Panc1 (cell line): Measurements from ENCODE around the gene PKP2. TPM values are rescaled to one million over a fixed set of nuclear protein-coding genes. Genes with fewer than 3 reads are reported as not detected.

Experiments used
- ATAC-seq: fragments of 200-7000 bp; cut with Tn5 transposase; 2 replicates; pipeline ENCODE4 v1.9.1; 2020; ENCODE audit warnings: mild to moderate bottlenecking, moderate library complexity
- BruUV-seq: library from RNA; stranded (reverse); fragments of 400-500 nt; replicated peaks from 2 replicates; lab custom pipeline; 2021; lab: Mats Ljungman, UMichigan
- CTCF ChIA-PET: fragments of 300-600 bp; sonication (Branson Sonifier 250); formaldehyde crosslinking; loops from one replicate; lab custom pipeline; 2022; ENCODE audit warnings: antibody characterized with exemption; lab: Charles Lee
- POLR2A ChIA-PET: fragments of 300-600 bp; sonication (Branson Sonifier 250); formaldehyde crosslinking; loops from one replicate; lab custom pipeline; 2022; ENCODE audit warnings: antibody characterized with exemption; lab: Charles Lee
- DNase-seq: peaks from one replicate; pipeline ENCODE4 v3.0.0-alpha.2; 2010; ENCODE audit warnings: low read depth, low spot score
- H3K27ac ChIP-seq: 2 replicates; pipeline ENCODE4 v1.5.1; 2011; ENCODE audit warnings: mild to moderate bottlenecking, low read length, inconsistent platforms
- H3K27me3 ChIP-seq: fragments of 200-500 bp; sonication (Bioruptor generic); 2 replicates; pipeline ENCODE4 v1.6.0; 2014; ENCODE audit warnings: low read length, inconsistent platforms; ENCODE audit not compliant: control insufficient read depth, insufficient read depth
- H3K36me3 ChIP-seq: fragments of 200-500 bp; sonication (Bioruptor generic); 2 replicates; pipeline ENCODE4 v1.5.1; 2014; ENCODE audit warnings: inconsistent platforms, mild to moderate bottlenecking, low read length, moderate library complexity; ENCODE audit not compliant: control insufficient read depth, insufficient read depth
- H3K4me1 ChIP-seq: 2 replicates; pipeline ENCODE4 v1.5.1; 2011; ENCODE audit warnings: inconsistent platforms, mild to moderate bottlenecking, low read length, moderate library complexity; ENCODE audit not compliant: control insufficient read depth, insufficient read depth
- H3K4me3 ChIP-seq, 2 experiments: 2 replicates each; pipeline ENCODE4 v1.5.1; 2011 to 2012; ENCODE audit warnings: low read depth in 2 of 2, low read length in 2 of 2, mild to moderate bottlenecking in 2 of 2, inconsistent platforms in 1 of 2, moderate library complexity in 1 of 2
- H3K9me3 ChIP-seq: fragments of 200-500 bp; sonication (Bioruptor generic); 2 replicates; pipeline ENCODE4 v1.5.1; 2014; ENCODE audit warnings: low read depth, mild to moderate bottlenecking, inconsistent platforms, low read length, moderate library complexity; ENCODE audit not compliant: control insufficient read depth, insufficient read depth
- CTCF ChIP-seq: fragments of 450-650 bp; IDR thresholded peaks from 2 replicates; pipeline ENCODE4 v1.5.1; 2017; ENCODE audit warnings: mild to moderate bottlenecking
- POLR2AphosphoS5 ChIP-seq: IDR thresholded peaks from 2 replicates; pipeline ENCODE4 v1.6.1; 2012; ENCODE audit warnings: mild to moderate bottlenecking, low read depth, low read length, moderate library complexity
- REST ChIP-seq, 2 experiments: IDR thresholded peaks; 2 replicates each; pipeline ENCODE4 v1.6.1; 2011 to 2012; ENCODE audit warnings: low read depth in 2 of 2, control low read depth in 1 of 2, low read length in 1 of 2, mild to moderate bottlenecking in 1 of 2, moderate library complexity in 1 of 2; ENCODE audit not compliant: insufficient read depth in 1 of 2
- SIN3A ChIP-seq: IDR thresholded peaks from 2 replicates; pipeline ENCODE4 v1.6.1; 2012; ENCODE audit warnings: low read depth, mild to moderate bottlenecking, low read length, moderate library complexity, borderline replicate concordance; ENCODE audit not compliant: insufficient read depth
- TCF7L2 ChIP-seq: IDR thresholded peaks from 2 replicates; pipeline ENCODE4 v1.6.1; 2011; ENCODE audit warnings: mild to moderate bottlenecking, low read depth, low read length, inconsistent platforms
- in situ Hi-C: cut with HindIII; loops from 2 replicates; pipeline ENCODE4 v1.10.0; 2016; ENCODE audit warnings: low sequenced_read_pairs, low pct_unique_long_range_greater_than_20kb
- intact Hi-C: fragments of 100-400 bp; cut with micrococcal nuclease; formaldehyde crosslinking; loops from one replicate; pipeline ENCODE4 v1.10.0; 2022; ENCODE audit not compliant: unreplicated experiment
- total RNA-seq: library from RNA; stranded (reverse); gene quantifications from one replicate; pipeline ENCODE4 v1.2.1, GENCODE V29; 2021; ENCODE audit not compliant: unreplicated experiment

Gene PKP2
- total RNA-seq, 1 experiment from 2014 or later = 2.2 TPM

DNA sequence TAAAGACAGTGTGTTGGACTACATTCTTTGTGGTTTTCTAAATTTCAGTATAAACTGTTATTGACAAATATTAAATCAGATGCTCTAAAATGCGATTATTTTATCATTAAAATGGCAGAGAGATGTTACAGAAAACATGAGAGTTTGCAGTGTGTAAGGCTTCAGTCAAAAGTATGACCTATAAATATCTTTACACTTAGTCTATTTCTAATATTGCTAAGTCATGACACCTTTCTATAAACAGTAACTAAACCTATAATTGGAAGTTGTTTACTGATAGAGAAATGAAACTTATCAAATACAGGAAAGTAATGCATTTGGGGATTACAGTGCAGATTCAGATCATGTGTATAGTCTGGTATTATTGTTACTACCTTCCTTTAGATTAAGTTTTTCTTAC is 72.0 kb downstream of the PKP2 start:
- ATAC-seq = no peak
- in situ Hi-C loops (no loop called here), intact Hi-C loops (no loop called here)
- no peak for DNase-seq
- no peaks in the 10 kb centered on the region for H3K27me3 ChIP-seq
- no peak overlapping the region for H3K4me3 ChIP-seq
- POLR2A ChIA-PET = no interaction called here
- no TSS peak for BruUV-seq
- no peaks in the 10 kb centered on the region for H3K36me3 ChIP-seq
- no peaks in the 10 kb centered on the region for H3K4me1 ChIP-seq
- no peak overlapping the region for H3K27ac ChIP-seq
- no peaks in the 10 kb centered on the region for H3K9me3 ChIP-seq
- TF ChIP-seq SIN3A = no peak
- no peak for TF ChIP-seq TCF7L2
- TF ChIP-seq REST (IDR thresholded peaks at IDR 0.05; ENCODE audit: insufficient read depth in 1 of 2, low read depth in 2 of 2, low read length in 1 of 2) = no peak
- TF ChIP-seq CTCF = no peak
- TF ChIP-seq POLR2AphosphoS5 = no peak
- CTCF ChIA-PET = no interaction called here

DNA sequence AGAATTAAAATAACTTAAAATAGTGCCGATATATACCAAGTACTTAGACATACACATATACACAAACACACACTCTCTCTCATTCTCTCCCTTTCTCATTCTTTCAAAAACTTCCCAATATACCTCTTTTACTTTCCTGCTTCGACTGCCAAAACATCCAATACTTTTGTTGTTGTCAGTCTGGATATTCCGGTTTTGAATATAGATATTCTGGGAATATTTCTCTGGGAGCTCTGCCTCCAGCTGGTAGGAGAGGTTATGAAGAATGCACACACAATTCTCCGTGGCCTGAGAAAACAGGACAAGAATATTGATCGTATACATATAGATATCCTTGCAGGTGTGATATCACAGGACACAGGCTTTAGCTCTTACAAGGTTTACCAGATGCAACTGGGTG is 74.2 kb downstream of the PKP2 start:
- no peak for TF ChIP-seq TCF7L2
- TF ChIP-seq POLR2AphosphoS5 = no peak
- no peak for TF ChIP-seq REST (IDR thresholded peaks at IDR 0.05; ENCODE audit: insufficient read depth in 1 of 2, low read depth in 2 of 2, low read length in 1 of 2)
- no peak; the same call in 1 of the 2 replicates for TF ChIP-seq CTCF
- no peak for TF ChIP-seq SIN3A
- Histone ChIP-seq H3K36me3 (no peaks in the 10 kb centered on the region), H3K4me1 (no peaks in the 10 kb centered on the region), H3K9me3 (no peaks in the 10 kb centered on the region), H3K27me3 (no peaks in the 10 kb centered on the region), H3K4me3 (no peak overlapping the region), H3K27ac (no peak overlapping the region)
- ChIA-PET POLR2A (no interaction called here), CTCF (no interaction called here)
- no peak for ATAC-seq
- no TSS peak for BruUV-seq
- no peak for DNase-seq
- intact Hi-C loops = no loop called here
- in situ Hi-C loops = no loop called here
